Transverse colon (tissue), 4 donors: ENCODE data around the gene AGO1.

Experiments used
- CTCF ChIP-seq, 5 experiments: fragments of 200-600 bp in 3 of 5; fragments of 450-650 bp in 2 of 5; sonication (generic) in 3 of 5; IDR thresholded peaks; 1 replicate in 2 of 5; 2 replicates in 3 of 5; pipeline ENCODE4 v1.5.1; 2016 to 2017; ENCODE audit warnings: antibody characterized with exemption in 5 of 5, inconsistent platforms in 3 of 5, mild to moderate bottlenecking in 2 of 5, moderate library complexity in 1 of 5
- POLR2A ChIP-seq: fragments of 450-650 bp; IDR thresholded peaks from one replicate; pipeline ENCODE4 v1.6.1; 2016; ENCODE audit warnings: antibody characterized with exemption, mild to moderate bottlenecking, moderate library complexity
- POLR2AphosphoS5 ChIP-seq, 3 donors: sonication (generic); formaldehyde crosslinking; IDR thresholded peaks; one replicate each; pipeline ENCODE4 v1.6.1; 2016; ENCODE audit warnings: antibody characterized with exemption in 3 of 3

GRCh38 chr1:35939484-35939883 is 56.5 kb downstream of the AGO1 start:
- TF ChIP-seq CTCF (IDR thresholded peaks at IDR 0.05), result no peak
- TF ChIP-seq POLR2AphosphoS5 (IDR thresholded peaks at IDR 0.05), result no peak
- no peak for TF ChIP-seq POLR2A
